Left hindlimb (tissue), 1 donor: ENCODE results near the gene CBX4.

Experiments
- DNase-seq: peaks from one replicate; pipeline ENCODE4 v3.0.0-alpha.2; 2018

Gene CBX4

GRCh38 chr17:79829004-79829403, 10.2 kb downstream of the CBX4 start:
- no peak for DNase-seq

DNA sequence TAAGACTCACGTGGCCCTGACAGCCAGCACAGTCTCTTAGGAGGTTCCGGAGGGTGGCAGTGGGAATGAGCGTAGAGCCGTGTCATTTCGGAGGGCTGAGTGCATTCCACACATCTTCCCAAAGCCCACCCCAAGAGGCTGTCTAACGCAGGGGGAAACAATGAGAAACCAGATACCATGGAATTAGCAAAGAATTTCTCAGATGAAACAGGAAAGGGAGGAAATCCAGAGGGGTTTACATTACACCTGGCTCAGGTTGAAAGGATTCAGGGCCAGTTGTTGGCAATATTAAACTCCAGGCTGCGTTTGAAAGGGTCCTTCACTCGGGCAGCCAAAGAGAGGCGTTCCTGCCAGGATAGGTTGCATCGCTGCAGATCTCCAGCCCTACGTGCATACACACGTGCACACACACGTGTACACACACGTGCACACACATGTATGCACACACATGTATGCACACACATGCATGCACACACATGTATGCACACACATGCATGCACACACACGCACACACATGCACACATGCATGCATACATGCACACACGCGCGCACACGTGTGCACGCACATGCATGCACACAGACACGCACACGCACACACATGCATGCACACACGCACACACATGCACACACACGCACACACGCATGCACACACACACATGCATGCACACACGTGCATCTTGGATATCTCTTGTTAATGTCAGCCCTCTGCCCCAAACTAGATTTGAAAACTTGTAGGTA, 12.2 kb downstream of the CBX4 start:
- DNase-seq: no peak

DNA sequence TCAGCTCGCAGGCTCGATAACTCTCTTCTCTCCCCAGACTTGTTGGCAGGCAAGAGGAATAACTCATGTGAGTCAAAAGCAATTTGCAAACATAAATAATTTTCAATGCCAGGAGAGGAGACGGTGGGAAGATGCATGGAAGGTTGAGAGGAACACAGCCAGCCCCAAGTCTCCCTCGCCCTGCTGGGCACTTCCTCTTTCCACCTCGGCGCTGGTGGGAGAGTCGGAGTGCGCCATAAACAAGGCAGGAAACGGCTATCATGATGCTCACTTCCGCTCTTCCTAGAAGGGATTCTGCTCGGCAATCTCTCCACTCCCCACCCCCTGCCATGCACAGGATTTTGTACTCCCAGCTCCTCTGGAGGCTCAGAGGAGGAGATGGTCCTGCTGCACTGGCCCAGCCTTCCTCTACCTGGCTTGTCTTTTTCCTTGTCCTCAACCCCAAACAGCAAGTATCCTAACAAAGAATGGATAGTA, 13.0 kb downstream of the CBX4 start:
- DNase-seq: no peak

- no peak for DNase-seq
These were observed 13.7 kb downstream of the CBX4 start for GRCh38 chr17:79825580-79825921.

DNA sequence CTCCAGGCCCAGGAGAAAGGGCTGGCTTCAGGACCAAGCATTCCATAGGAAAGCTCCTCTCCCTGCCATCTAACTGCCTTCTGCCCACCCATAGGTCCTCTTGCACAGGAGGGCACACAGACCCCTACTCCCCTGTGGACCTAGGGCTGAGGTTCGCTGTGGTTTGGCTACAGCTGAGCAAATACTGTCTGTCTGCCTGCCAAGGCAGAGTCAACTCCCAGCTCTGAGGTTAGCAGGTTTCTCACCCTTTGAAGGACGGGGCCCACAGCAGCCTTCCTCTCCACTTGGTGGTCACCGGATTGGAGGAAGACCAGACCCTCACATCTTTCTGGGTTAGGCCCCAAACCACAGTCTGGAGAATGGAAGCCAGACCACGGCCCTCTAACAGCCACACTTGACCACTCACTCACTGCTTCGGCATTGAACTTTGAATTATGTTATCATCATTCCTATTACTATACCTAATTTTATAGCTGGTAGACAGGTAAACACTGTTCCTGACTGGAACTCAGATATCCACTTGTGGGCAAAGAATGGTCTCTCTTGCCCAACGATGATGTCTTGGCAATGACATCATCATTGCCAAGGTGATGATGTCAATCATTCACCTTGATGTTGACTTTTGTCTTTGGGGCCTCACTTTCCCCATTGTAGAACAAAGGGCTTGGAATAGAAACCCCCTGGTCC, 14.2 kb downstream of the CBX4 start:
- DNase-seq: no peak

DNA sequence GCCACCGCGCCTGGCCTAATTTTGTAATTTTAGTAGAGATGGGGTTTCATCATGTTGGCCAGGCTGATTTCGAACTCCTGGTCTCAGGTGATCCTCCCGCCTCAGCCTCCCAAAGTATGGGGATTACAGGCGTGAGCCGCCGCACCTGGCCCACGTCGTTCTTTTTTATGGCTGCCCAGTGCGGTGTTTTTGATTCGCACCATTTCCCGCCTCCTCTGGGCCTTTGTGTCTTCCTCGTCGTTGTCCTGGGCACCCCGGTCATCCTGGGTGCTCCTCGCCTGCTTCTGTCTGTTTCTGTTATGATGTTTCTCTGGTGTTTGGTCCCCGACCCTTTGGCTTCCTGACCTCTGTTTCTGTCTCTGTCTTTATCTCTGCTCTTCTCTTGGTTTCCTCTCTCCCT, 15.0 kb downstream of the CBX4 start:
- no peak for DNase-seq

- DNase-seq: no peak
These were observed 16.6 kb downstream of the CBX4 start for GRCh38 chr17:79822583-79823124.

- no peak for DNase-seq
These were observed 17.7 kb downstream of the CBX4 start for GRCh38 chr17:79821331-79822095.

GRCh38 chr17:79820959-79821330, 18.3 kb downstream of the CBX4 start:
- no peak for DNase-seq

DNA sequence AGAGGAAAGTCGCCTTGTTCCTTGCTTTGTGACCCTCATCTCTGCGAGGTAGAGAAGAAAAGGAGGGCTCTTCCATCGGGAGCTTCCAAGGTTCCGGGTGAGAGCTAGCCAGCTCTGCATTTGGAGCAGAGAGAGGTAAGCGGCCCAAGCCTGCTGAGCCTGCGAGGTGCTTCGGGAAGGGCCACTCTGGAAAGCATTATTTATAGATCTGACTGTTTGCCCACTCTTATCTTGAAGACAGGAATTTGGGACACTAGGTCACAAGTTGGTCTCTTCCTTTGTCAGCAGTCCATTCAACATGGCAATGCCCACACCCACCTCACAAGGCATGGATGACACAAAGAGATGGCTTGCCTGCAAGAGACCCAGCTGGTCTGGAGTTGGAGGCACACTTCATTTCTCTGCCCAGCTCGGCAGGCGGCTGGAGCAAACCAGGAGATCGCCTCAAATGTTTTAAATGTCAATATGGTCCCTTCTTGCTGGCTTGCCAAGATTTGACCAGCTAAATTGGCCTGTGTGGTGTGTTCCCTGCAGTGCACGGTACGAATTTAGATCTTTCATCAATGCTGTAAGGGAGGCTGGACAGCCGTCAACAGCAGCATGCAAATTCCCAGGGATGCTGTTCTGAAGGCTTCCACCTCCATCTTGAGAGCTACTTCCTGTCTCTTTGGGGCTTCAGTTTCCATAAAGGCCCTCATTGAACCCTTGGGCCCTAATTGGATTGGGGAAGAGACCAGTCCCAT, 19.5 kb downstream of the CBX4 start:
- DNase-seq: no peak

DNA sequence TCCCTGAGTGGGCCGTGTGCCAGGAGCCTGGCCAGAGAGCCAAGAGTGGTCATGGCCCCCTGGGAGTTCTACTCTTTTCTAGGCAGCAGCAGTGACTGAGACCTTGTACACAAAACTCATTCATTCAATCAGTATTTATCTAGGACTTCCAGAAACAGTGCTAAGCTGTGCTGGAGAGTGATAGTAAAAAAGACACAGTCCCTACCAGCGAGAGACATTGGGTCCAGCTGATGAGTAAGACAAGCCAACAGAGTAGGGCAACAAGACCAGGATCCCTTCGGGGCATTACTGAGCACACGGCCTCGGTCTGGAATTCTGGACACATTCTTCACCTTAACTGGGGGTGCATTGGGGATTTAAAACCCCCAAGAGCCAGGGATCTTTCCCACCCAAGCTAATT, 20.2 kb downstream of the CBX4 start:
- DNase-seq: no peak

DNA sequence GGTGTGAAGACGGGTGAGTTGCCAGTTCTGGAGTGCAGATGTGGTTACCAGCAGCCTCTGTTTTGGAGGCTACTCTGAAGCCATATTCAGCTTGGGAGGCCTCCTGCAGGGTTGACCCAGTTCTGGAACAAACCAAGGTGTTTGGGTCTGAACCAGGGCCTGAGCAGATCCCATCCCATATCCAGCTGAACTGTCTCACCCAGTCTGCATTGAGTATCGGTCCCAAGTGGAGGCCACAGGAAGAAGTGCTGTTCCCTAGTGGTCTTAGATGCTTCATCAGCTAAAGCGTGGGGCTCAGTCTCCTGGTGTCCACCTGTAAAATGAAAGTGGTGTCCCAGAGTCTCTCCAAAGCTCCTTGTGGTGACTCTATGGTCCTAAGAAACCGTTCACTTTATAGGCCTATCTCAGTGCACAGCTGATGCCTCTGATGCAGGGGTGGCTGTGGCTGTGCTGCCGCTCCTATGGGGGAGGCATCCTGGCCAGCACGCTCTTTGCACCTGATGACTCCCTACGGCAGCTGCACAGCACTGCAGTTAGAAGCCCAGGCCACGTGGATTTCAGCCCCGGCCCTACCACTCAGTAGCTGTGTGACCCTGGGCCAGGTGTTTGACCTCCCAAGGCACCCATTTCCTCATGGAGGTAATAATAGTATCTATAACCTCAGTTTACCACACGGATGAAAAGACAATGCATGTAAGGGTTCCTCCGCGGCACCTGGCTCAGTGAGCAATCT, 21.0 kb downstream of the CBX4 start:
- DNase-seq: no peak

GRCh38 chr17:79815836-79816461, 23.3 kb downstream of the CBX4 start:
- DNase-seq: no peak

- DNase-seq: no peak
These were observed 24.0 kb downstream of the CBX4 start for GRCh38 chr17:79814974-79815835.

DNA sequence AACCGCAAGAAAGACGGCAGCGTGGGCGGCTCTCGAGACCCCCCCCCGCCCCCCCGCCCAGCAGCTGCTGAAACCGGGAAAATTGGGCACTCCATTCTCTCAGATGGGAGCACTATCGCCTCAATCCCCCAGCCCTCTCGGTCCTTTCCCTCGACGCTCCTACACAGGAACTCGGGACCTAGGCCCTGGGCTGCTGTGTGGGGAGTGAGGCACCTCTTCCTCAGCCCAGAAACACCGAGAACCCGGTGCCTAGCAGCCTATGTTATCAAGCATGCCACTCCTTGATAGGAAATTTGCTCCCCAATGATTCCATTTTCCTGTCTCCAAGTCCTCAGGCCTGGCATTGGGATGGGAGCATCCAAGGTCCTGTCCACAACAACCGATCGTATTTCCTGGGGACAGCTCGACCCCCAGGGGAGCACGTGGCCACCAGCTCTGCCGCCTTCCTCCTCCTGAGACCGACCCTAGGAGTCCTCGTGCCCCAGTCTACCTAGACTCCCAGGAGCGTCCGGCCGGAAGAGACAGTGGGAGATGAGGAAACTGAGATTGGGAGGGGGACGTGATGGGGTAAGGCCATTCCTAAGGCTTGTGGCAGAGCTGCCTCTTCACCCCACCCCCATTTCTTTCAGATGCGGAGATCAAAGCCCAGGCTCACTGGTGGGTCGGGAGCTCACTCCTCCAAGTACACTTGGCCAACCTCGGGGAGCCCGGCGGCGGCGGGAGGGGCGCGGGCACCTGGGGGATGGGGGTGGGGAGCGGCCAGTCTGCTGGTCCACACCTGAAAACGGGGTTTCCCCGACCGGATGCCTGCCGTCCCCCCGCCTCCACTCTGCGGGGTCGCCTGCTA, 24.9 kb downstream of the CBX4 start:
- DNase-seq: no peak

DNA sequence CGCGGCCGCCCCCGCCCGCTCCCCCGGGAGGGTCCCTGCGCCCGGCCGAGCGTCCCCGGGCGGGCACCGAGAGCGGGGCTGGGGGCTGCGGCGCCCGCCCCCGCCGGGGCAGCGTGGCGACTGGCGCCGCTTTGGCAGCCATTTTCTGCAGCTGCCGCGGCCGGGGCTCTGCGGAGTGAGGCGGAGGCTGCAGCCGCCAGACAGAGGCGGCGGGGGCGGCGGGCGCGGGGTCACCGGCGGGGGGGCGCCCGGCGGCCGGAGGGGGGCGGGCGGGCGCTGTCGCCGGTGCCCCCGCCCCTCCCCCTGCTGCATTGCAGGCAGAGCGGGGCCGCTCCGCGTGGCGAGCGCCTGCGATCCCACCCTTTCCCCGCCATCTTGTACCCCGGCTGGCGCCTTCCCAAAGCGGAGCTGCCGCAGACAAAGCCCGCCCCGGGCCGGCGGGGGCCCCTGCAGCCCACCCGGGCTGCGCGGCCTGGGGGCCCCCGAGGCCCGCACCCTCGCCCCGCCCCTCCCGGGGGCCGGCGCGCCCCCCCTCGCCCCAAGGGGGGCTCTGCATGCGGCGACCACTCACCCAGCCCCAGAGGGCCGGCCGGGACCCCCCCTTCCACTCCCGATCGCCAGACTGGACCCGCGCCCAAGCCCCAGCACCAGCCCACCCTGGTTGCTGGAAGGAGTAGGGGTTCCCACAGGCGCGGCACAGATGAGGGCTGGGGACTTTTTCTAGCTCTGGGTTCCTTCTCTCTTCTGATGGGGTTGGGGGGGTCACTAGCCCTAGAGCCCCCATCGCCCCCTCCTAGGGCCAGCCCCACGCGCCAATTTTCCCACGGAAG, 25.7 kb downstream of the CBX4 start:
- no peak for DNase-seq

DNA sequence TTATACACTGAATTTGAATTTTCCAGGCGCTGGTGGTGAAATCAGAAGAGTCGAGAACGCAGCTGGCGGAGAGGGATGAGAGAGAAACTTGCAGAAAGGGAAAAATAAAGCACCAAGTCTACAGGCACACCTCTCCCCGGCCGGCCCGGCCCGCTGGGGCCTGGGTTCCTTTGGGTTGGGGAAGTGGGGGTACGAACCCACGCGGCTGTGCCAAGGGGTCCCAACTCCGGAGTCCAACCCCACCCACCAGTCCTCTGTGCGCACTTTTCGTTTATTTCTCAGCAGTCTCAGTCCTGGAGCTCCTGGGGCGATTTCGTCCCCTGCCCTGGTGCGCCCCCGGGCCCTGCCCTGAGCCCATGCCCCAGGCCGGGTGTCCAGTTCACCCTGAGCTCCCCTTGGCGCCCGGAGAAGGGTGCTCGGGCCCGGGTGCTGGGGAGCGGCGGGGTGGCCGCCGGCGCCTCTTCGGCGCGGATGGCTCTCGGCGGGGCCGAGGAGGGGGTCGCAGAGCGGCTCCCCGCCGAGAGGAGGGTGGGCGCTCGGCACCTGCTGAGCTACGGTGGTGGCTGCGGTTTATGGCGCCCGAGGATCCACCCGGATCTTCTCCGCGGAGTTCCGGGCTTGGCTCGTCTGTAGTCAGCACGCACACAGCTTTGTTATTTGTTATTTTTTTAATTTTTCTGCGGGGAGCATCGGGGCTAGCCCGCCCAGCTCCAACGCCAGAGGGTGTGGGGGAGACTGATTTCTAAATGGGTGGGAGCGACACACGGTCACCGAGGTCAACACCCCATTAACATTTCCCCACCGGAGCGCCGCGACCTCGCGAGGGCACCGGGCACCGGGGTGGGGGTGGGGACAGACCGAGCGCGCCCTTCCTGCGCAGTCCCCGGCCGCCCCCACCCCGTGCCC, 26.6 kb downstream of the CBX4 start:
- no peak for DNase-seq
